GM19452 (cell line): ENCODE results near the gene FOXL2.
A peak's percentile ranks its signal among the peaks of the same experiment; 100 is the strongest.
"Not testable (repeated sequence)": the region's sequence is repeated elsewhere in the genome, so short reads cannot be mapped to it uniquely, and the experiment has no call there.

Source experiments
- ATAC-seq: cut with Tn5 transposase; IDR thresholded peaks from one replicate; pipeline ENCODE4 v1.9.1; 2021; ENCODE audit not compliant: unreplicated experiment

The FOXL2 gene

DNA sequence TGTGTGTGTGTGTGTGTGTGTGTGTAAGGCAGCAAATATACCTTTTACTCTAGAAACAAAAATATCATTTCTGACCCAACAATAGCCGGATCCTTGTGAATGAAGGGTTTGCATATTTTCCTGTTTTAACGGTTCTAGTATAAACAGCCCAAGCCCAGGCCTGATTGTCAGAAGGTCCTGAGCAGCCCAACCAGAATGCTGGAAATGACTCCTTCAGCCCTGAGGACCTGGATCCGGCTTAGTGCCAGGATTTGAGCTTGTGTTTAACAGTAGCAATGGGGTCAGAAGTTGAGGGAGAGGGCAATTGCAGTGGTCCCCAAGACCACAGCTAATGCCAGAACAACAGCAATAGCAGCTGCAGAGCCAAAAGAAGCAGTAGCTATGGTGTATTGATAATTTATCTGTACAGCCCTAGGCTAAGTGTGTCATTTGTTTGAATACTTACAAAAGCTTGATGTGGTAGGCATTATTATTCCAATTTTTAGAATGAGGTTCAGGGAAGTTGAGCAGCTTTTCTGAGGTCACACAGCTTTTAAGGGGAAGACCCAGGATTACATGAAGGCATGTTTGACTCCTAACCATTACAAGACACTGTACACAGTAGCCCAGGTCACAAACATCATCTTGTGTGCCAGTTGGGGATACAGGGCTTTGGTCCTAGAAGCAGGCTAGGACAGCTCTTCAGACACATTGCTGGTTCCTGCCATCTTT, 12.8 kb downstream of the FOXL2 start:
- ATAC-seq = no peak

DNA sequence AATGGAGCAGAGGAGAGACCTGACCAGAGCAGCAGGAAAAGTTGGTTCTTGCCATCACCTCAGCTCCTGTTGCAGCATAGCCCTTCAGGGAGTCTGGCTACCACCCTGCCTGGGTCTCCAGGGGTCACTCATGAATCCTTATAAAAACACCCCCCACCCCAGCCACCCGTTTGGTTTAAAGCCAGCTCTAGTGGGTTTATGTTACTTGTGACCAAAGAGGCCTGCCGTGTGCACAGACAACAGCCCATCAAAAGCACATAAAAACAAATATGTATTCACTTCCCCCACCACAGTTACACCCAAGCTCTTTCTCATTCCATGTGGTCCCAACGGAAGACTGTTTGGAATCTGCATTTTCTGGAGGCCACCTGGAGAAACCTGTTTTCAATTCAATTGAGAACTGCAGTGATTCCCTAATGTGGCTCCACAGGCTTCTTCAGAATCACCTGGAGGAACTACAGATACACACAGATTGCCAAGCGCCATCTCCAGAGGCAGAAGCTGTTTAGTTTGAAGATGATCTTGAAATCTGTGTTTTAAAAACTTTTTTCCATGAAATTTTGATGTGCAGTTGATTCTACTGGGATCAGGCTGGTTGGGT, 13.8 kb downstream of the FOXL2 start:
- ATAC-seq = no peak

DNA sequence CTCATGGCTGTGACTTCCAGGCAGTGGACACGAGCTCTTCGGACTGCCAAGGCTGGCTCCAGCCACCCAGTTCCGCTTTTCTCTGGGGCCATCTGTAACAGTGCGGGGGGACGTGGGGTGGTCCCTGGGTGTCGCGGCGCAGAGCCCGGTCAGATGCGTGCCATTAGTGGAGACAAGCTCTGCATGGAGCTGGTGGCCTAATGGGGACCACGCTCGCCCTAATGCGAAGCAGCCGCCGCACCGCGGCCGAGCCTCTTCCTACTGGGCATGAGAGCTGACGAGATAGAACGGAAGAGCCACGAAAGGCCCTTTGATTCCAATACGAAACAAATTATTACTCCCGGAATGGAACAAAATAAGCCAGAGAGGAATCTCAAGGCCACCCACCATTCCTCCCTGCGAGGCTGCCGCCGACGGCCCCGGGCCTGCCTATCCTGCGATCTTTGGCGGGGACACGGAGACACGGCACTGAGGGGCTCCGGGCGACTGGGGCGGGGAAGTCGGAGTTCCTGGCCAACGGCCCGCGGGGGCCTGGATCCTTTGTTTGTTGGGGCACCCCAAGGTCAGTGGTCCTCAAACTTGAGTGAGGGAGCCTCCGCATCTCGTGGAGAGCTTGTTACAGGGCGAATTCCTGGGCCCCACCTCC, 18.1 kb downstream of the FOXL2 start:
- no peak for ATAC-seq

DNA sequence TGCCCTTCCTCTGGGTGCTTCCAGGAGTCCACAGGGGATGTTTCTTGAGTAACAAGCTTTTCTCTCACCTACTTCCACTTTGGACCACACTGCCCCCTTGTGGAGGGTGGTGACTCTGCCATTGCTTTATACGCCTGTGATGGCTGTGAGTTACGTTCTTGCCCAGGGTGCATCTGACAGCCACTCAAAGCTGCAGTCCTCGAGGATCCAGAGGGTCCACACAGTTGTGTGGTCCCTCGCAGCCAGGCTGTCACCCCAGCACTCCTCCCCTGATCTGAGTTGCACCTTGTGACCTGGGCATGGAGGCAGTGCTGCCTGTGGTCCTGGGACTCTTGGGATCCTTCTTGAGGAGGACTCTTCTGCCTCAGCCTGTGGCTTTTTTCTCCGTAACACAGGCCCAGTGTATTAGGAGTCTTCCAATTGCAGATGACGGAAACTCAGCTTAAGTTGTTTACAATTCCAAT, 23.4 kb downstream of the FOXL2 start:
- peak; percentile 80 for ATAC-seq

DNA sequence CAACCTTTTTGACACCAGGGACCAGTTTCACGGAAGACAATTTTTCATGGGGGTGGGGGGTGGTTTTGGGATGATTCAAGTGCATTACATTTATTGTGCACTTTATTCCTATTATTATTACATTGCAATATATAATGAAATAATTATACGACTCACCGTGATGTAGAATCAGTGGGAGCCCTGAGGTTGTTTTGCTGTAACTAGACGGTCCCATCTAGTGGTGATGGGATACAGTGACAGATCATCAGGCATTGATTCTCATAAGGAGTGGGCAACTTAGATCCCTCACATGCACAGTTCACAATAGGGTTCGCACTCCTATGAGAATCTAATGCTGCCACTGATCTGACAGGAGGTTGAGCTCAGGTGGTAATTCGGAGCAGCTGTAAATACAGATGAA, 24.5 kb downstream of the FOXL2 start:
- ATAC-seq = not testable (repeated sequence)

DNA sequence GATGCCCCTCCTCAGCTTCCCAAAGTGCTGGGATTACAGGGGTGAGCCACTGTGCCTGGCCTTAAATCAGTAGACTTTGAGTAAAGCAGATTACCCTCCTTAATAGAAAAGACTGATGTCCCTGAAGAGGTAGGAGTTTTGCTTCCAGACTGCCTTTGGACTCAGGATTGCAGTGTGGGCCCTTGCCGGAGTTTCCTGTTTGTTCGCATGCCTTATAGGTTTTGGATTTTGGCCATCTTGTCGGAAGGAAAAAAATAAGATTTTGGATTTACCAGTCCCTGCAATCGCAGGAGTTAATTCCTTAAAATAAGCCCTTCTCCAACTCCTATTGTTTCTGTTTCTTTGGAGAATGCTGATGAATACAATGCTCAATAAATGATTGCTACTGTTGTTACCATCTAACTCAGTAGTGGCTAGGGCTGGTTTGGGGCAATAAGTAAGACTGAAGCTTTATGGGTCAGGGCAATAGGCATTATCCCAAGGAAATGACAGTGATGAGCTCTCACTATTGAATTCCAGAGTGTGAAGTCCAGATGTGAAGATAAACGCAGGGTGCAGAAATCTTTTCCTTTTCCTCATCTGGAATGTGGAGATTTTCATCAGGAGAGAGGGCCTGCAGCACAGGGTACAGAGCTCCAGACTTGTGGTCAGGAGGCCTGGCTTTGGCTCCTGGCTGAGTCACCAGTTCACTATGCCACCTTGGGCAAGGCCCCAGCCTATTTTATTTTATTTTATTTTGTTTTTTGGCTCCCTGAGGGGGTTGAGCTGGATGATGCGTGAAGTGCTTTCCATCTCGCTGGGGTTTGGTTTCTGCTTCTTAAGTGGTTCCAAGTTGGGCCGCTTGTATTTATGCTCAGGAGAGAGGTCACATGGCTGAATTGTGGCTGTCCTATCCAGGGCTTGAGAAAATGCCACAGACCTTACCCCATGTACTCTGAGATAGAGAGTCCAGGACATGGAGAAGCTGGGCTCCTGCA, 25.3 kb downstream of the FOXL2 start:
- ATAC-seq = no peak

DNA sequence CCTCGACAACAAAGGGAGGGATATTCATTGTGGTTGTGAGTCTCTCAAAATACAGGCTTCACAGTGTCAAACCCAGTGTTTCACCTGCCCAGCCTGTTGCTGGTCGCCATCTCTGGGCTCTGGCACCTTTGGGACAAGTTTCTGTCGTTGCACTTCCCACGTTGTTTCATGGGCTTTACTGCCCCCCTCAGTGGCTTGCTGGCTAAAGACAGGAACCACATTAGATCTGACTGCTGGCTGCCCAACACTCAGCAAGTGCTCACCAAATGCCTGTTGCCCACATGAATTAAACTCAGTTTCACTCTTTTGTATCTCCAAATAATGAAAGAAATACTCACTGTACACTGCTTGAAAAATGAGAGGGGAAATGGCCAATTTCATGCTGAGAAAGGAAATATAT, 27.6 kb downstream of the FOXL2 start:
- ATAC-seq = no peak

DNA sequence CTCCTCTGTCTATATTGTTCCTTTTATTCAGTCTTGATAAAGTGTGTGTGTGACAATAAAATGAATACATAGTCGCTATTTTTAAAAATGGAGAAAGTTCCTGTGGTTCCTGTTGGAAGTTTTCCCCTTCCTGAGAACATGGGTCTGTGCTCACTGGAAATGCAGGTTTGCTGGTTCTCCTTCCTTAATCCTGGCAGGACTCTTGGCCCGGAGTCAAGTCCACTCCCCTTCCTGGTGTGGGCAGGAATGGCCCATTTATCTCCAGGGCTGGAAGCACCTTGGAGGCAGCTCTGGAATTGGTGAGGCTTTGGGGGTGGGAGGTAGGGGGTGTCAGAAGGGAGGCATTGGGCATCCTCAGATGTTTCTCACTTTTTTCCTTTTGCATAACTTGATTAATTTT, 30.1 kb downstream of the FOXL2 start:
- ATAC-seq = no peak

DNA sequence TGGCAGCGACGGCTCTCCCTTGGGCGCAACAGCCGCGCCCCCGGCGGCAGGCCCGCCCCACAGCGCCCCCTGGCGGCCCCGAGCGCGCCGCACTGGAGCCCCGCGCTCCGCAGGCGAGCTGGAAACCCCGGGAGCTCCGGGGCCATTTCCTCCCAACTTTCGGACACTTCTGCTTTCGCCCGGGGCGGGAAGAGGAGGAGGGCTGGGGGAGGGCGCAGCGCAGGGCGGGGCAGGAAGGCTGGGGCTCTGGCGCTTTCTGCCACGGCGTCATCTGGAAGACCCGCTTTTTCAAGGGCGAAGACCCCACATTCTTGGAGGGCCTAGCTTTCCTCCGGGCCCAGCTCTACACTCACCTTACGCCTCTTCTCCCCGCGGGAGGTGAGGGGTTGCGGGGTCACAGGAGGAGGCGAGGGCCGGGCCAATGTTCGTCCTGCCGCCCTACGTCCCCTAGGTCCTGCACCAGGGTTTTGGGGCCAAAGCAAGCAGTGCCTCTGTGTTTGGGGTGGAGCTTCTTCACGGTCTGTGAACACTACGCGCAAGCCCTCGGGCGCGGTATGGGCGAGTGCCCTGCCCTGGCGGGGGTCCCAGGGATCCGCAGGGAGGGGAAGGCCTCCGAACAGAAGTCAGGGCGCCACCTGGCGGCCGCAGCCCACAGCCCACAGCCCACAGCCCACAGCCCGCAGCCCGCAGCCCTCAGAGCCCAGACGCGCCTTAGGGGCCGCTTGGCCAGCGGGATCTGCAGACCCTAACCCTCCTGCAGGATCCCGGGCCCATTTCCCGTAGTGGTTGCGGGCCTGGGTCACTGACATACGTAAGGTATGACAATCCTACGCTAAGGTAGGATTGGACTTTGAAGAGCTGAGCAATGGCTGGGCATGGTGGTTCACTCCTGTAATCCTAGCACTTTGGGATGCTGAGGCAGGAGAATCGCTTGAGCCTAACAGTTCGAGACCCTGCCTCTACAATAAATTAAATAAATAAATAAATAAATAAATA, 31.1 kb downstream of the FOXL2 start:
- ATAC-seq = peak; percentile 75

DNA sequence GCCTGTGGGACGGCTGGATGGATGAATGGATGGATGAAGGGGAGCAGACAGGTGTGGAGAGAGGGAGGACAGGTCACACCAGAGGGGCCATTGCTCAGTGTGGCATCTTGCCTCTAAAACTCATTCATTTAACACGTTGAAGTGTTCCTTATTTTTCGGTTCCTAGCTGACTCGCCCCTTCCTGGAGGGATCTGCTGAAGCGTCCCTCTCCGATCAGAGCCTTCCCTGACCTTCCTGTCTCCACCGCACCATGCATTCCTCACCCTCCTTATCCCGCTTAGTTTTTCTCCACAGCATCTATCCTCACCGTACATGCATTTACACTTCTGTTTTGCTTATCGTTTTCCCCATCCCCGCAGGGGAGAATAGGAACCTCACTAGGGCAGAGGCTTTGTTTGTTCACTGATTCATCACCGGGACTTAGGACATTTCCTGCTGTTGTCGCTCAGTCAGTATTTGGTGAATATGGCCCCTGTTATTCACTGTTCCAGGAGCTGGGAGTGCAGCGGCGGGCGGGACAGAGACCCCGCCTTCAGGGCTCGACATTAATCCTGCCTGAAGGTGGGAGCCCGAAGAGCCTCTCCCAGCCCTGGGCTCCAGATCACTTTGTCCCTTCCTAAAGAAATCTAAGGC, 32.0 kb downstream of the FOXL2 start:
- ATAC-seq = peak; percentile 23

DNA sequence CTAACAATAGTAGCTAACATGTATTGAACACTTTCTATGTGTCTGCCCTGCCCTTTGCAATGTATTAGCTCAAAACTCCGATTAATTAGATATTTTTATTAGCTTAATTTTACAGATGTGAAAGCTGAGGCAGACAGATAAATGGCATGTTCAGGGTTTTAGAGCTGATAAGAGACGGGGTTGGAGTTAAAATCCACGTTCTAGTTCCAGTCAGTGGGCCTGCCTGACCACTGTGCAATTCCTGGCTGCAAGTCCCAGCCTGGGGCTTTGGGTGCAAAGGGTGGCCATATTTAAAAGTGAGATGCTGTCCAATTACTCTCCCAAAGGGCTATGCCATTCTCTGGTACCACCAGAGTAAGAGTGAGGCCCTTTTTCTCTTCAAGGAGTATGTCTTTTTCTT, 33.2 kb downstream of the FOXL2 start:
- ATAC-seq = no peak

DNA sequence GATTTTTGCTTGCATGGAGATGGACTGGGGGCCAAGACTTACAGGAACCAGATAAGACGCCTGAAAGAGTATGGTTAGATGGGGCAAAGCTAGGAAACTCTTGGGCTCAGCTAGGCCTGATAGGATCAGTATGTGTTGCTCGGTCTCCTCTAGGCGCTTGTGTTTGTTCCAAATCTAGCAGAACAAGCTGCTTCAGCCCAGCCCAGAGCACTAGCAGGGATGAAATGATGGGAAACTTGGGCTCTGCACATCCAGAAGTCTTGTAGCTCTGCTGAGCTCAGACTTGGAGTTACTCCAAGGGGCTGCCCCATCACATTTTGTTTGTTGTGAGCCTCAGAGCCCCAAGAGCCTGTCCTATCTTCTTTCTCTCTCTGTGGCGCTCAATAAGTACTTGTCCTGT, 34.7 kb downstream of the FOXL2 start:
- no peak for ATAC-seq

DNA sequence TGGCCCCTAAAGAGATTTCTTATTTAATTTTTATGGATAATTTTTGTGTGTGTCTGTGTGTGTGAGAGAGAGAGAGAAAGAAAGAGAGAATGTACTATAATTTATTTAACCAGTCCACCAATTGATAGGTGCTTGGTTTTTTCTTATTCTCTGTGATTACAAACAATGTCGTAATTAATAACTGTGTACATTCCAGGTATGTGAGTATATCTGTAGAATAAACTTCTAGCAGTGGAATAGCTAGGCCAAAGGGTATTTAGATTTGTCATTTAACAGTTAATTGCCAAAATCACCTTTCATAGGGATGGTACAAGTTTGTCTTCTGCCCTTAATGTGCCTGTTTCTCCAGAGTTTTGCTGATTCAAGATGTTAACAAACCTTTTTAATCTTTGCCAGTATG, 35.3 kb downstream of the FOXL2 start:
- no peak for ATAC-seq

DNA sequence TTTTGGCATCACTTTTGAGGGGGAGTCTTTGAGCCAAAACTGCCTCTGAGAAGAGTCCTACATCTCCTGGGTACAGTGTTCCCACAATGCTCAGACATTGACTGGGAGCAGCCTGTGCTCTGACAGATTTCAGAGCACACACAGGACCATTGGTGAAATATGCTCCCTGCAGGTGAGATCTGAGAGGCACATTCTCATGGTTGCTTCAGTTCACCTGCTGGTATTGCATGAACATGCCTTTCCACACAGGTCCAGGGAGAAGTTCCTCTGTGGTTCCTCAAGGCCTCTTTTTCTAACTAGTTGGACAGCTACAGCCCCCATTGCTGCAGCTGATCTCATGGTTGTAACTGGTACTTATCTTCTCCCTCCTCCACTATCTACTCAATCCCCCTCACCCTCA, 37.0 kb downstream of the FOXL2 start:
- ATAC-seq = no peak

DNA sequence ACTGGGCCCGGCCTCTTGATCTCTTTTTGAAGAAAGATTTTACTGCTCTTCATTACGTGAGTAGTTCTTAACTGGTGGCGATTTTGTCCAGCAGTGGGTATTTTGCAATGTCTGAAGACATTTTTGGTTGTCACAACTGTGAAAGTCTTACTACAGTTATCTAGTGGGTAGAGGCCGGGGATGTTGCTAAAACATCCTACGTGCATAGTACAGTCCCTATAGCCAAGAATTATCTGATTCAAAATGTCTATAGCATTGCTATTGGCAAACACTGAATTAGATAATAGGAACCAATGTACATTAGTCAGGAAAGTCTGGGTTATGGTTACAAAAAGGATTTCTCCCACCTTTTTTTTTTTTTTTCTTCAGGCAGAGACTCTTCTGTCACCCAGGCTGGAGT, 38.1 kb downstream of the FOXL2 start:
- ATAC-seq = no peak

DNA sequence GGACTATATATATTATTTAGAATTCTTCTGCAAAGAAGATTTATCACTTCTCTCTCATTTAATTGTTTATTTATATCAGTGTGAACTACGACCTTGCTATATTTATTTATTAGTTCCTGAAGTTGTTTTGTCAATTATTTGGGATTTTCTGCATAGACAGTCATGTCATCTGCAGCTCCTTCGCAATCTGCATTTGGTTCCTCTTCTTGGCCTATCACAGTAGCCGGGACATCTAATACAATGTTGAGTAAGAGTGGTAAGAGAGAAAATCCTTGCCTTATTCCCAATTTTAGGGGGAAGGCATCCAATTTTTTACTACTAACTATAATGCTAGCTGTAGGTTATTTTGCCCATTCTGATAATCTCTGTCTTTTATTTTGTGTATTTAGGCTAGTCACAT, 39.4 kb downstream of the FOXL2 start:
- ATAC-seq = no peak

DNA sequence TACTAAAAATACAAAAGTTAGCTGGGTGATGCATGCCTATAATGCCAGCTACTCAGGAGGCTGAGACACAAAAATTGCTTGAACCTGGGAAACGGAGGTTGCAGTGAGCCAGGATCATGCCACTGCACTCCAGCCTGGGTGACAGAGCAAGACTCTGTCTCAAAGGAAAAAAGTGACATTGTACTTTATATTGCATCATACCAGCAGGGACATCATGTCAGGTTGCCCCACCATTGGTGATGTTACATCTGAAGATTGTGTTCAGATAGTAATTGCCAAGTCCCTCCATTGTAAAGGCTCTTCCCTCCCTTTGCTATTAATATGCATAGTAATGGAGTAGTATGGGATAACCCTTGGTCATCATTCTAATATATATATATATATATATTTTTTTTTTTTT, 44.8 kb downstream of the FOXL2 start:
- ATAC-seq = no peak

DNA sequence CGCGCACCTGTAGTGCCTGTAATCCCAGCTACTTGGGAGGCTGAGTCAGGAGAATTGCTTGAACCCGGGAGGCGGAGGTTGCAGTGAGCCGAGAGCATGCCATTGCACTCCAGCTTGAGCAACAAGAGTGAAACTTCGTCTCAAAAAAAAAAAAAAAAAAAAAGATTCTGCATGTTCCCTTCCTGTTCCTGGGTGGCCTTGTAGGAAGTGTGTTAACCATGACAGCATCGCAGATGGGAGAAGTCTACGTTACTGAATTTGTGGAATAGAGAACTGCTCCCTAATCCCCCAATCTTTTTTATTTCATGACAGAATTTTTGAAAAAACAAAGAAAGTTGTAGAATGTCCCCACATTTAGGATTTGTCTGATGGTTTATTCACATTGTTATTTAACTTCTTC, 45.4 kb downstream of the FOXL2 start:
- ATAC-seq = no peak

DNA sequence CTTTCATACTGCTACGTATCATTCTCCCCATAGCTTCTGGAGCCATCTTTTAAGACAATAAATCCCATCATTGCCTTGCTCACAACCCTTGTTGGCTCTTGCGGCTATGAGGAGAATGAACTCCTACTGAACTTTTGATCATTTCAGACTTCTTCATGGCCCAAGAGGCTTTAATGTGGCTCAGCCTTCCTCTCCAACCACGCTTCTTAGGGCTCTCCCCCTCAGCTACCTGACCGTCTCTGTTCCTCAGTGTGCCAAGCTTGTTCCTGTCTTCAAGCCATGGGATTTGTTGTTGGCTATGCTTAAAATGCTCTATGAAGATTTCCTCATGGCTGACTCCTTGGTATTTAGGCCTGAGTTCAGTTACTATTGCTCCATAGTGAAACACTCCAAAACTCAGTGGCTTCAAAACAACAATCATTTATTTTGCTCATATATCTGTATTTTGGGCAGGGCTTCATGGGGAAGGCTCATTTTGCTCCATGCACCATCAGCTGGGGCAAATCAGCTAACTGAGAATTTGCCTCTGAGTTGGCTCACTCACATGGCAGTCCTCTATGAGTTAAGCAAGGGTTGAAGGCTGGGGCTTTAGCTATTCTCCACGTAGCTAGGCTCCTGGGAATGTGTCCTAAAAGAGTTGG, 47.5 kb downstream of the FOXL2 start:
- ATAC-seq = no peak
